LNCAP (cell line): ENCODE data around the gene TRABD.

Experiments
- CTCF ChIP-seq: fragments of 450-650 bp; IDR thresholded peaks from 2 replicates; pipeline ENCODE4 v1.5.1; 2017; ENCODE audit warnings: mild to moderate bottlenecking

TRABD gene

DNA sequence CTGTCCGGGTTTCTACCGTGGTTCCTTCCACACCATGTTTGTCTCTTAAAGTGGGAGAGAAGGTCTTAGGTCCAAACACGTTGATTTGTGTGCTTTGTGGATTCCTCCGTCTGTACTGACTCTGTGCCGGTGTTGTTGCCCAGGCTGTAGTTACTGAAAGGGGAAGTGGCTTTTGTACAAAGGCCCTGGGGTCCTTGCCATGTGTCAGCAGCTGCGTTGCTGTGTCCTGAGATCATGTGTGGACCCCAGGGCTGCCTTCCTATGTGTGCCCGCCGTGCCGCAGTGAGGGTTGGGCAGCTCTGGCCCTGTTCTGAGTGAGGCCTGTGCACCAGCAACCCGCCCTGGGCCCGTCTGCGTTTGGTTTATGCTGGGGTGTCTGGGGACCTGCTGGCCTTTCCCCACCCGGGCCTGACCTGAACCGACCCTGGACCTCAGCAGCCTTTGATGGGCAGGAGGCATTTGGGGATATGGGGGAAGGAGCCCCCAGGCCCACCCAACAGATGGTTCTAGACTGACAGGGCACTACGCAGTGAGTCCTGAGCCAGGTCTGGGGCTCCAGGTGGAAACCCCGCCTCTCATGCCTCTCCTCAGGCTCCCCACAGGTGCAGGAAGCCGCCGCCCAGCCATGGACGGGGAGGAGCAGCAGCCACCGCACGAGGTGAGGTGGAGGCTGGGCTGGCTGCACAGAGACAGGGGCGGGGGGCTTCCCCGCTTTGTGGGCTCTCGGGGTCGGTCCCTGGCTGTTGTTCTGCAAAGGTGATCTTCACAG lies 6.9 kb downstream of the TRABD start:
- TF ChIP-seq CTCF, result no peak

DNA sequence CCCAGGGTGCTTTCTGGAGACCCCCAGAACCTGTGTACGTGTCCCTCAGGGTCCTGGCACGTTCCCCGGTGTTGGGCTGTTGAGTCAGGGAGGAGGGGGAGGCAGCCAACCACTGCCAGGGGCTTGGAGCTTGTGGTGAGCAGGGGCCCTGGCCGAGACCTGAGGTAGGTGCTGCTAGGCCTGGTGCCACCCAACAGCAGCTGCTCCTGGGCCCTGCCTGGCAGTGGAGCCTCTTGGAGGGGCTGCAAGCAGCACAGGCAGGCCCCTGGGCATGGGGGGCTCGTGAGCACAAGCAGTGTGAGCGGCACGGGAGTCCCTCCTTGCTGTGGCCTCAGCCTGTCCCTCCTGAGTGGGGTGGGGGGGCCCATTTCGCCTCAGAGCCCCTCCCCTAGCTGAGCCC lies 7.9 kb downstream of the TRABD start:
- TF ChIP-seq CTCF, result no peak

- no peak for TF ChIP-seq CTCF
These were observed 8.5 kb downstream of the TRABD start for GRCh38 chr22:50194037-50194805.

- TF ChIP-seq CTCF, result no peak
These were observed 10.5 kb downstream of the TRABD start for GRCh38 chr22:50196256-50196655.

DNA sequence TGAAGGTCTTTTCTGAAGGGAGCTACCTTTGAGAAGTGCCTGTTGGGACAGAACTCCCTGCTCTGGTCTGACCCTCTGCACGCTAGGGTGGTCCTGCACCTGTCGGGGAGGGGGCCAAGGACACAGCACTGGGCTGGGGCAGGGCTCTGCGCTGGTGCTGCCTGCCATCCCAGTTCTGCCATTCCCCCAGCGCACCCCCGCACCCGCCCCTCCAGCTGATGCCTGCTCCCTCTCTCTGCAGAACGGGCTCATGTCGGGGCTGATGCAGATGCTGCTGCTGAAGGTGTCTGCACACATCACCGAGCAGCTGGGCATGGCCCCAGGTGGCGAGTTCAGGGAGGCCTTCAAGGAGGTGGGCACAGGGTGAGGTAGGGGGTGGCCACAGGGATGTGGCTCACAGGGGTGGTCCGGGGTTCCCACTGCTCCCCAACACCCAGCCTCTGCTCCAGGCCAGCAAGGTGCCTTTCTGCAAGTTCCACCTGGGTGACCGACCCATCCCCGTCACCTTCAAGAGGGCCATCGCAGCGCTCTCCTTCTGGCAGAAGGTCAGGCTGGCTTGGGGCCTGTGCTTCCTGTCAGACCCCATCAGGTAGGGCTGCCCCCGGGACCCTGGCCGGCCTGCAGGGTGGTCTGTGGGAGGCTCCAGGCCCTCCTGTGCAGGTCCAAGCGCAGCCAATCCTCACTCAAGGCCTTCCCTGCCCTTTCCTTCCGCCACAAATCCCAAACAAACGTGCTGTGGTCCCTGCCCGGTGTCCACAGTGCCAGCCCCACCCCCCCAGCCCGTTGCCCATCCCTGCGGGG lies 11.5 kb downstream of the TRABD start:
- TF ChIP-seq CTCF, result no peak

DNA sequence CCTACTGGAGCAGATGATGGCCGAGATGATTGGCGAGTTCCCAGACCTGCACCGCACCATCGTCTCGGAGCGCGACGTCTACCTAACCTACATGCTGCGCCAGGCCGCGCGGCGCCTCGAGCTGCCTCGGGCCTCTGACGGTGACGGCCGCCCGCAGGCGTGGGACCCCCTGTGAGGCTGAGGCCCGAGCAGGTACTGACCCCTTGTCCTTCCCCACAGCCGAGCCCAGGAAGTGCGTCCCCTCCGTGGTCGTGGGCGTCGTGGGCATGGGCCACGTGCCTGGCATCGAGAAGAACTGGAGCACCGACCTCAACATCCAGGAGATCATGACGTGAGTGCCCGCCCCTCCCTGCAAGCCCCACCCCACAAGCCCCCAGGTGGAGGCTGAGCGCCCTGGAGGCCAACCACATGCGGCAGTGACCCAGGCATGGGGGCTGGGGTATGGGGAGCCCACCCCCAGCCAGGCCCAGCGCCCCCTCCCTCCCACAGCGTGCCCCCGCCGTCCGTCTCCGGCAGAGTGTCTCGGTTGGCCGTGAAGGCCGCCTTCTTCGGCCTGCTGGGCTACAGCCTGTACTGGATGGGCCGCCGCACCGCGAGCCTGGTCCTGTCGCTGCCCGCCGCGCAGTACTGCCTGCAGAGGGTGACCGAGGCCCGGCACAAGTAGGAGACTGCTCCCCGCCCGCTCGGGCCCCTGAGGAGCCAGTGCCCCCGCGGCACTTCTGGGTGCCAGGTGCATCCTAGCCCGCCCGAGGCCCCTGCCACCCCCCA lies 12.3 kb downstream of the TRABD start:
- no peak for TF ChIP-seq CTCF

GRCh38 chr22:50198624-50199017 lies 12.9 kb downstream of the TRABD start:
- TF ChIP-seq CTCF, result no peak
